Hepatocyte (in vitro differentiated cells): ENCODE results near the gene AGBL4. TPM values are rescaled to one million over a fixed set of nuclear protein-coding genes. Genes with fewer than 3 reads are reported as not detected.

ENCODE experiments used
- DNase-seq: peaks from one replicate; pipeline ENCODE4 v3.0.0-alpha.2; 2016; ENCODE audit warnings: low spot score
- H2AFZ ChIP-seq: fragments of 200-600 bp; sonication (generic); 2 replicates; pipeline ENCODE4 v1.6.0; 2016; ENCODE audit warnings: antibody characterized with exemption, mild to moderate bottlenecking
- H3K27ac ChIP-seq: fragments of 200-600 bp; sonication (generic); 2 replicates; pipeline ENCODE4 v1.5.1; 2016; ENCODE audit warnings: mild to moderate bottlenecking
- H3K27me3 ChIP-seq: fragments of 200-600 bp; sonication (generic); 2 replicates; pipeline ENCODE4 v1.6.1; 2016
- H3K36me3 ChIP-seq: fragments of 200-600 bp; sonication (generic); replicated peaks from 2 replicates; pipeline ENCODE4 v1.5.1; 2016; ENCODE audit warnings: low read depth; ENCODE audit not compliant: insufficient read depth
- H3K4me1 ChIP-seq: fragments of 200-600 bp; sonication (generic); 2 replicates; pipeline ENCODE4 v1.5.1; 2016; ENCODE audit warnings: mild to moderate bottlenecking, moderate library complexity; ENCODE audit not compliant: insufficient read depth
- H3K4me2 ChIP-seq: fragments of 200-600 bp; sonication (generic); 2 replicates; pipeline ENCODE4 v1.6.0; 2016
- H3K4me3 ChIP-seq: fragments of 200-600 bp; sonication (generic); 2 replicates; pipeline ENCODE4 v1.5.1; 2016; ENCODE audit warnings: mild to moderate bottlenecking
- H3K79me2 ChIP-seq: fragments of 200-600 bp; sonication (generic); 2 replicates; pipeline ENCODE4 v1.6.0; 2017; ENCODE audit warnings: mild to moderate bottlenecking
- H3K9me2 ChIP-seq: fragments of 200-600 bp; sonication (generic); replicated peaks from 2 replicates; pipeline ENCODE4 v1.6.0; 2017; ENCODE audit warnings: mild to moderate bottlenecking; ENCODE audit not compliant: insufficient read depth
- H3K9me3 ChIP-seq: fragments of 200-600 bp; sonication (generic); 2 replicates; pipeline ENCODE4 v1.5.1; 2016; ENCODE audit warnings: low read depth, mild to moderate bottlenecking
- H4K20me1 ChIP-seq: fragments of 200-600 bp; sonication (generic); 2 replicates; pipeline ENCODE4 v1.6.0; 2016; ENCODE audit warnings: mild to moderate bottlenecking; ENCODE audit not compliant: insufficient read depth, poor library complexity, severe bottlenecking
- EZH2 ChIP-seq: fragments of 200-600 bp; sonication (generic); IDR thresholded peaks from 2 replicates; pipeline ENCODE4 v1.6.1; 2016; ENCODE audit warnings: antibody characterized with exemption, mild to moderate bottlenecking, borderline replicate concordance
- EZH2phosphoT487 ChIP-seq: fragments of 200-600 bp; sonication (generic); IDR thresholded peaks from one replicate; pipeline ENCODE4 v1.6.1; 2018; ENCODE audit warnings: antibody characterized with exemption, mild to moderate bottlenecking, low read depth, moderate library complexity; ENCODE audit not compliant: unreplicated experiment, severe bottlenecking
- WGBS: methylation state at CpG from one replicate; pipeline ENCODE4 v1.1.6; 2016; ENCODE audit warnings: low lambda C conversion rate; ENCODE audit errors: missing lambda C conversion rate; 5-methylcytosine and 5-hydroxymethylcytosine counted together
- polyA plus RNA-seq: library from polyadenylated mRNA; unstranded; fragments of >200 nt; fragmentation: Nextera tagmentation; extraction: Ambion mirVana; gene quantifications from 2 replicates; pipeline ENCODE4 v1.2.1, GENCODE V29; 2016
- total RNA-seq: library from RNA; depleted of rRNA; stranded (reverse); fragments of >200 nt; gene quantifications from 2 replicates; pipeline ENCODE4 v1.2.3, GENCODE V29; 2014
- TF ChIP-seq, protein P1 (sequence below): fragments of 200-600 bp; sonication (generic); IDR thresholded peaks from 2 replicates; pipeline ENCODE4 v1.5.1; 2016; ENCODE audit warnings: antibody characterized with exemption, mild to moderate bottlenecking; ENCODE audit not compliant: poor library complexity

AGBL4 gene
- total and polyA plus RNA-seq, 2 experiments from 2014 or later, result 0.50 to 0.73 TPM

GRCh38 chr1:49234988-49235387, 788.8 kb downstream of the AGBL4 start:
- Histone ChIP-seq H2AFZ (no peak overlapping the region), H3K79me2 (no peaks in the 10 kb centered on the region), H3K27me3 (no peaks in the 10 kb centered on the region), H3K4me1 (no peaks in the 10 kb centered on the region), H3K4me2 (no peak overlapping the region), H3K36me3 (no peaks in the 10 kb centered on the region), H3K9me2 (no peaks in the 10 kb centered on the region), H4K20me1 (no peaks in the 10 kb centered on the region), H3K9me3 (peaks cover 5% of the 10 kb centered on the region), H3K27ac (no peak overlapping the region), H3K4me3 (no peak overlapping the region)
- DNase-seq, result no peak
- TF ChIP-seq, protein P1, sequence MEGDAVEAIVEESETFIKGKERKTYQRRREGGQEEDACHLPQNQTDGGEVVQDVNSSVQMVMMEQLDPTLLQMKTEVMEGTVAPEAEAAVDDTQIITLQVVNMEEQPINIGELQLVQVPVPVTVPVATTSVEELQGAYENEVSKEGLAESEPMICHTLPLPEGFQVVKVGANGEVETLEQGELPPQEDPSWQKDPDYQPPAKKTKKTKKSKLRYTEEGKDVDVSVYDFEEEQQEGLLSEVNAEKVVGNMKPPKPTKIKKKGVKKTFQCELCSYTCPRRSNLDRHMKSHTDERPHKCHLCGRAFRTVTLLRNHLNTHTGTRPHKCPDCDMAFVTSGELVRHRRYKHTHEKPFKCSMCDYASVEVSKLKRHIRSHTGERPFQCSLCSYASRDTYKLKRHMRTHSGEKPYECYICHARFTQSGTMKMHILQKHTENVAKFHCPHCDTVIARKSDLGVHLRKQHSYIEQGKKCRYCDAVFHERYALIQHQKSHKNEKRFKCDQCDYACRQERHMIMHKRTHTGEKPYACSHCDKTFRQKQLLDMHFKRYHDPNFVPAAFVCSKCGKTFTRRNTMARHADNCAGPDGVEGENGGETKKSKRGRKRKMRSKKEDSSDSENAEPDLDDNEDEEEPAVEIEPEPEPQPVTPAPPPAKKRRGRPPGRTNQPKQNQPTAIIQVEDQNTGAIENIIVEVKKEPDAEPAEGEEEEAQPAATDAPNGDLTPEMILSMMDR, result no peak
- TF ChIP-seq EZH2 (no peak), EZH2phosphoT487 (no peak)
- WGBS, result 56% methylated on average over 1 of the region's 1 CpG

GRCh38 chr1:49229555-49229954, 794.2 kb downstream of the AGBL4 start:
- no peaks in the 10 kb centered on the region for H3K9me3 ChIP-seq
- H3K9me2 ChIP-seq, result no peaks in the 10 kb centered on the region
- no peak overlapping the region for H3K4me2 ChIP-seq
- H3K27me3 ChIP-seq, result no peaks in the 10 kb centered on the region
- no peak for DNase-seq
- H3K36me3 ChIP-seq, result no peaks in the 10 kb centered on the region
- TF ChIP-seq EZH2 (no peak), EZH2phosphoT487 (no peak)
- TF ChIP-seq, protein P1, result no peak
- no peak overlapping the region for H3K27ac ChIP-seq
- H3K4me1 ChIP-seq, result no peaks in the 10 kb centered on the region
- no peaks in the 10 kb centered on the region for H3K79me2 ChIP-seq
- no peaks in the 10 kb centered on the region for H4K20me1 ChIP-seq
- WGBS, result 38% methylated on average over 1 of the region's 1 CpG
- H2AFZ ChIP-seq, result no peak overlapping the region
- H3K4me3 ChIP-seq, result no peak overlapping the region

GRCh38 chr1:49226758-49227157, 797.0 kb downstream of the AGBL4 start:
- Histone ChIP-seq H3K79me2 (no peaks in the 10 kb centered on the region), H3K27ac (no peak overlapping the region)
- WGBS, result 33% methylated on average over 1 of the region's 1 CpG

More at GRCh38 chr1:49226758-49227157, 797.0 kb downstream of the AGBL4 start:
- Histone ChIP-seq H3K4me1 (no peaks in the 10 kb centered on the region), H3K9me3 (no peaks in the 10 kb centered on the region), H4K20me1 (no peaks in the 10 kb centered on the region), H3K9me2 (no peaks in the 10 kb centered on the region), H3K4me3 (no peak overlapping the region), H2AFZ (no peak overlapping the region), H3K4me2 (no peak overlapping the region), H3K27me3 (no peaks in the 10 kb centered on the region), H3K36me3 (no peaks in the 10 kb centered on the region)
- no peak for DNase-seq
- TF ChIP-seq, protein P1, result no peak
- TF ChIP-seq EZH2phosphoT487 (no peak), EZH2 (no peak)
